Measurements from ENCODE around the gene ACIN1. TPM values are rescaled to one million over a fixed set of nuclear protein-coding genes. Genes with fewer than 3 reads are reported as not detected.

ACIN1 gene
- total RNA-seq, 6 experiments from 2014 or later, result 128 to 150 (median 142) TPM

DNA sequence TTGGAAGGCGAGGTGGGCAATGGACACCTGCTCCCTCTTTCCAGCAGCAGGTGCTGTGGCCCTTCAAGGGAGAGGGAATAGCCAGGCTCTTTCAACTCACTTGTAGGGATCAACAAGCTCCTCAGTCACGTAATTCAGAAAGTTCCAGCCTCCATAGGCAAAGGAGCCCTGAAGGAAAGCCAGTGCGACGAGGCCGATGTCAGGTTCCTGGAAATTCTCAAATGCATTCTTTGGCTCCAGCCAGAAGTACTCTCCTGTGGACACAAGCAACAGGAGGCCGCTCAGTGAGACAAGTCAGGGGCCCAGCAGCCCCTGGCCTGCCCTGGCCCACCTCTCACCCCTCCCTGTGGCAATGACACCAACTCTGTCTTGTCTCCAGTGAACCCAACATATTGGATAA, 45.4 kb upstream of the ACIN1 start:
- no peaks in the 10 kb centered on the region for H3K9me3 Mint-ChIP-seq
- no peak for TF ChIP-seq CTCF (IDR thresholded peaks at IDR 0.05)
- no peak overlapping the region for H3K27ac Mint-ChIP-seq
- no peak for DNase-seq
- no peaks in the 10 kb centered on the region for H3K36me3 Mint-ChIP-seq (ENCODE audit: low read depth)
- peaks cover 35% of the 10 kb centered on the region for H3K4me1 Mint-ChIP-seq (ENCODE audit: low read depth)
- no peak overlapping the region for H3K4me3 Mint-ChIP-seq
- peaks cover 1% of the 10 kb centered on the region for H3K27me3 Mint-ChIP-seq (ENCODE audit: insufficient read depth)

- no peak for TF ChIP-seq CTCF (IDR thresholded peaks at IDR 0.05)
- Mint-ChIP-seq H3K9me3 (no peaks in the 10 kb centered on the region), H3K27ac (no peak overlapping the region), H3K4me1 (ENCODE audit: low read depth) (peaks cover 34% of the 10 kb centered on the region), H3K4me3 (no peak overlapping the region), H3K27me3 (ENCODE audit: insufficient read depth) (peaks cover 1% of the 10 kb centered on the region), H3K36me3 (ENCODE audit: low read depth) (no peaks in the 10 kb centered on the region)
- DNase-seq, result no peak
These were observed 44.9 kb upstream of the ACIN1 start for GRCh38 chr14:23139874-23140273.

DNA sequence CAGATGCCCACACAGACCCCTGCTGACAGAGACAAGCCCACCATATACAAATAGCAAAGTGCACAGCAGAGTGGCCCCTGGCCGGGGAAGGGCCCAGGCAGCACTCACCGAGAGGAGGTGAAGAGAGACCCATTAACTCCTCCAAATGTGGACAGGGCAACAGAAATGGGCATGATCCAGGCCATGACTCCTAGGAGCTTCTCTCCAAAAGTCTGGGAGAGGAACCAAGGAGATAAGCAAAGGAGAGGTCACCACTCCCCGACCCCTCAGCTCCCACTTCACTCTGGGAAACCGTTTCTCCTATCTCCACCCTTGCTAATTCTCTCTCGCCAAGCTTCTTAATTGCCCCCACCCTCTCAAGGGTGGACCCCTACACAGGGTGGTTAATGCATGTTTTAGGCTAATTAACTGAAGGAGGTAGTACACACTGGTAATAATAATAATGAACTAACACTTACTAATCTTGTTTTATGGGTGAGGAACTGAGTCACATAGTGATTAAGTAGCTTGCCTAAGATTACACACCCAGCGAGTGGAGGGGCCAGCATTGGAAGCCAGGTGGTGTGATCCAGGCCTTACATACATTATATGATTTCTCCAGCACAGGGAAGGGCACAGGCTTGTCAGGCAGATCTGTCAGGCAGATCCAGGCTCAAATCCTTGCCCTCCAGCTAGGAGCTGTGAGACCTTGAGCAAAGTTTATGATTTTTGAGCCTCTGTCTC, 43.0 kb upstream of the ACIN1 start:
- TF ChIP-seq CTCF (IDR thresholded peaks at IDR 0.05), result no peak
- H3K4me1 Mint-ChIP-seq (ENCODE audit: low read depth), result peaks cover 22% of the 10 kb centered on the region
- H3K27ac Mint-ChIP-seq, result no peak overlapping the region
- no peak overlapping the region for H3K4me3 Mint-ChIP-seq
- DNase-seq, result no peak
- no peaks in the 10 kb centered on the region for H3K9me3 Mint-ChIP-seq
- H3K36me3 Mint-ChIP-seq (ENCODE audit: low read depth), result no peaks in the 10 kb centered on the region
- H3K27me3 Mint-ChIP-seq (ENCODE audit: insufficient read depth), result peaks cover 1% of the 10 kb centered on the region

DNA sequence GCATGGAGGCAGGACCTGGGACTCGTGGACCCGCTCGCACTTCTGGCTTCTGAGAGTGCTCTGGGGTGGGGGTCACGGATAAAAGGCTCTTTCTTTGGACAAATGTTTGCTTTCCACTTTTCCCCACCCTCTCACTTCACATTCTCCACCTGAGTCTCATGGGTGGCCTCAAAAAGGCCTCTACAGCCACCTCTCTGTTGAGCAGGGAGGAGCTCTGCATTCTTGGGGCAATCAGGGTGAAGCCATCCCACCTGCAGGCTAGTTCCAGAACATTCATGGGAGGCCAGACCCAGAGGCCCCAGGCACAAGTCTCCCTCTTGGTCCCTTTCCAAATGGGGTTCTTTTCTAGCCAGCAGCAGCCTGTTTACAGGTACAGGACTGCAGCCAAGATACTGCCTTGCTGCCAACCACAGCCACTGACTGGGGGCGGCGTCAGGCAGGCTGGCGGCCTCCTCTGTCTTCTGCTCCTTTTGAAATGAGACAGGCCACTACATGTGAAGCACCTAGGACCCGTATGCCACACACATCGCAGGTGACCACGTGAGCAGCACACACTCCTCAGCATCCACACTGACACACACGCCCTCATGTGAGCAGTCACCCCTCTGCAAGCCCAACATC, 42.4 kb upstream of the ACIN1 start:
- Mint-ChIP-seq H3K9me3 (no peaks in the 10 kb centered on the region), H3K27me3 (ENCODE audit: insufficient read depth) (peaks cover 1% of the 10 kb centered on the region), H3K4me1 (ENCODE audit: low read depth) (peaks cover 19% of the 10 kb centered on the region), H3K4me3 (no peak overlapping the region), H3K36me3 (ENCODE audit: low read depth) (no peaks in the 10 kb centered on the region), H3K27ac (no peak overlapping the region)
- no peak for DNase-seq
- no peak for TF ChIP-seq CTCF (IDR thresholded peaks at IDR 0.05)

DNA sequence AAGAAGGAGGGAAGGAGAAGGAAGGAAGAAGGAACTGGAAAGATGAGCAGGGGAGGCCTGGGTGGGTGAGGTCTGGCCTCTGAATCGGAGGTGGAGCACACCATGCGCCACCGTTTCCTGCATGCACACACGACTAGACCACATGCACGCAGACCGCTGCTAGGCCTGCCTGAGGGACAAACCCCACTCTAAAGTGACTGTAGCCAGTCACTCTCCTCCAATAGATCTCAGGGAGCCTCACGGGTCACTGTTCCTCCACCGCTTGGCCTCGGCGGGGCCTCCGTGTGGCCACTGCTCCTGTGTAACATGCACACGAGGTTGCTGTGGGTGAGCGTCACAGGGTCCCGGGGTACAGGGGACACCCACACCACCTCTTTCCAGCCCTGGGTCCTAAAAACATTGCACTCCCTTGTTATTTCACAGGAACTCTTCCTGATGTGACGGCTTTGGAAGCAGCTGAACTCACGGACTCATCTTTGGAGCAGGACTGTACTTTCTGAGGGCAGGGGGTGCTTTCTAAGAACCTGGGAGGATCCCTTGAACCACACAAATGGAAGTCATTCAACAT, 41.7 kb upstream of the ACIN1 start:
- Mint-ChIP-seq H3K4me3 (no peak overlapping the region), H3K36me3 (ENCODE audit: low read depth) (no peaks in the 10 kb centered on the region), H3K27me3 (ENCODE audit: insufficient read depth) (peaks cover 1% of the 10 kb centered on the region), H3K4me1 (ENCODE audit: low read depth) (peaks cover 13% of the 10 kb centered on the region), H3K9me3 (no peaks in the 10 kb centered on the region), H3K27ac (no peak overlapping the region)
- DNase-seq, result no peak
- no peak for TF ChIP-seq CTCF (IDR thresholded peaks at IDR 0.05)
